Measurements from ENCODE around the gene XPO4.
A peak's percentile ranks its signal among the peaks of the same experiment; 100 is the strongest.

Gene XPO4

GRCh38 chr13:20828539-20829364, 73.8 kb downstream of the XPO4 start:
- DNase-seq (ENCODE audit: low read depth in 2 of 2), result peak in 1 of 2 donors; percentile 7

- DNase-seq (ENCODE audit: low read depth in 2 of 2), result no peak
Measured at GRCh38 chr13:20826843-20827560, 75.5 kb downstream of the XPO4 start.

DNA sequence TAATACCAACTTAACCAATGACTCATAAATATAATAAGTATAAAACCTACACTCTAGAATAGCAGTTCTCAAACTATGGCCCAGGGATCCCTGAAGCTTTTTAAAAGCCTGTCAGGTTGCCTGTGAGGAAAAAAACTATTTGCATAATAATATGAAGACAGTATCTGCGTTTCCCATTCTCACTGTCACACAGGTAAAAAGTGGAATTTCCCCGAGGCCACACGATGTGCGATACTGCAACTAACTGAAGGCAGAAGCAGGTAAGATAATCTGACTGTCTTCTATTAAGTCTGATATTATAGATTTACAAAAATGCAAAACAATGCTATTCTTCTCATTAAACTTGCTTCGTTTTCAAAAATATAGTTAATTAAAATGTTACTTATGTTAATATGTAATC, 76.2 kb downstream of the XPO4 start:
- DNase-seq (ENCODE audit: low read depth in 2 of 2), result no peak

DNA sequence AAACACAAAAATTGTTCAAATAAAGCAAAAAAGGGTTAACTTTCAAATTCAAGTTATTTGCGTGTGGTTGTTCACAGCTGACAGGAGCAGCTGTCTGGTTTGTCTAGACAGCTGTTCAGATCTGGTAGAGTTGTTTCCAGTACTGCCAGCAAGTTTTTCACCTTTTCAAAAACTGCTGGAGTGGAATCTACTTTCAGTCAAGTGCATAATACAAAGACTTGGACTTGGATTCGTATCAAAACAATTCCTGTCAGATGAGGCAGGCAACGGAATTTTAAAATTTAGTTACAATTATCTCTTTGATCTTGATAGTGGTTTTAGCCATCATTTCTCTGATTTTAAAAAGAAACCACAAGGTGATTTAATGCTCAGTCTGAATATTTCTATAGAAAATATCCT, 77.1 kb downstream of the XPO4 start:
- DNase-seq (ENCODE audit: low read depth in 2 of 2), result no peak

DNA sequence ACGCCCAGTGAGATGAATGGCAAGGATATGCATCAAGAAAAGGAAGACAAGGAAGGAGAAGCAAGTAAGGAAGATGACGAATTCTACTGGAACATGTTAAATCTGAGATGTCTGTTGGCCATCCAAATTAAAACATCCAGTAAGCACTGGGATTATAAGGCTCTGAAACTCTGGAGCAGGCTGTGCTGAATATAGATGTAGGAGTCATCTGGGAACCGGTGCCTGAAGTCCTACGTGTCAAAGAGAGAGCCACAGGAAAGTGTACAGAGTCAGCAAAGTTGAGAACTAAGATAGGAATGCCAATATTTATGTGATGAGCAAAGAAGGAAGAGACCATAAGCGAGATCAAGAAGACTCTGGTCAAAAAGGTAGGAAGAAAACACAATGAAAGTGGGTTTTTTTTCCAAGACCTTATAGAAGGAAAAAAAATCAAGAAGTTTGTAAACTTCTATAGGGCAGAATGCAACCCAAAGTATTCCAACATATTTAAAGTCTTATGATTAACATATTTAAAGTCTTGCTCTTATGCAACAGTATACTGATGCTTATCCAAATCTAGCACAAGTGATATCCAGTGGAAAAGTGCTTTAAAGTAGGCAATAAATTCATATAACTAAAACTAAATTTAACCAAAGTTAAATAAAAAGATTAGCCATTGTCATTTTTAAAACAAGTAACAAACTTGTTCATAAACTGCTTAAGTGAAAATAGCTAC, 77.6 kb downstream of the XPO4 start:
- DNase-seq (ENCODE audit: low read depth in 2 of 2), result no peak

- no peak for DNase-seq (ENCODE audit: low read depth in 2 of 2)
Measured at GRCh38 chr13:20823071-20823470, 79.5 kb downstream of the XPO4 start.

GRCh38 chr13:20822406-20822805, 80.1 kb downstream of the XPO4 start:
- DNase-seq (ENCODE audit: low read depth in 2 of 2), result no peak

GRCh38 chr13:20819715-20820114, 82.8 kb downstream of the XPO4 start:
- no peak for DNase-seq (ENCODE audit: low read depth in 2 of 2)

GRCh38 chr13:20815464-20815863, 87.1 kb downstream of the XPO4 start:
- no peak for DNase-seq (ENCODE audit: low read depth in 2 of 2)

DNA sequence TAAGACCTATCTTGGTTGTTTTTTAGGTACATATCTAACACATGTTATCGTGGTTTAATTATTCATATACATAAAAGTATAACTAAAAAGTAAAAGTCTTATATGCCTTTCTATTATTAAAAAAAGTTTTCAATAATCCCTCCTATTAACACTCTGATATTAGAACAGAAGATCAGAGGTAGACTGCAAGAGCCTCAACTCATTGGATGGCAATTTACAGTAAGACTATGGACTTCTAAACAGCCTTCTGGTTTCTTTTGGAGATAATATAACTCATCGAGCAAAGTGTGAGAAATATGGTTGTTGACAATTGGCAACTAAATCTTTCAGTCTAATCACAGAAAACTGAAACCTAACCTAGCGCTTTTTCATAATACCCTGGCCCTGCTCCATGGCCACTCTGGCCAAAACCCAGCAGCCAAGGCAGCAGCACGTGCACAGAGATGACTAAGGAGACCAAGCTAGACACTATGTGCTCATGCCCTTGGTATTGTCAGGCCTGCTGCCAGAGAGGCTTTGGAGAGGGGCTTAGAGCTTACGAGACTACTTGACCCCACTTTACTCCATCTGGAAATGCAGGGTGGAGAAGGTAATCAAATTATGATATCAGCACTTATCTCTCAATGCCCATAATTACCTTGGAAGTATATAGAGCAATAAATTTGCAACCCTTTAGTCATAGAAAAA, 88.2 kb downstream of the XPO4 start:
- DNase-seq (ENCODE audit: low read depth in 2 of 2), result no peak

GRCh38 chr13:20812890-20813289, 89.7 kb downstream of the XPO4 start:
- DNase-seq (ENCODE audit: low read depth in 2 of 2), result no peak

GRCh38 chr13:20810808-20811207, 91.7 kb downstream of the XPO4 start:
- DNase-seq (ENCODE audit: low read depth in 2 of 2), result no peak

DNA sequence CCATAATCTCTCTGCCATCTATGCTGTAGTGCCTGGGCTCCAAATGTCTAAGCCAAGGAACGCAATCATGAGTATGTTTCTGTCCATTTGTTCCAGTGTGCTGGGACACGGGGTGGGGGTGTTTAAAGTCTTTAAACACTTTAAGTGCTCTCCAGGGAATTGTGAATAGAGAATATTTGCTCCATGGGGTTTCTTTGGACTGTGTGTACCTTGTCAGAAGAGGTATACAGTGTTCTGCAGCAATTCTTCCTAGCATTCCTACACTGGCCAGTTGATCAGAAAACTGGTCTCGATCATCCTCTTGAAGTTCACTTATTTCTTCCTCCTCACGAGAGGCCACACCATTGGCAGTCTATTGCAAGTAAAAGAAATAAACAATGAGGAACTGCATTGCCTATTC, 93.7 kb downstream of the XPO4 start:
- no peak for DNase-seq (ENCODE audit: low read depth in 2 of 2)

- no peak for DNase-seq (ENCODE audit: low read depth in 2 of 2)
Measured at GRCh38 chr13:20803180-20803965, 99.2 kb downstream of the XPO4 start.

- no peak for DNase-seq (ENCODE audit: low read depth in 2 of 2)
Measured at GRCh38 chr13:20801707-20802106, 100.8 kb downstream of the XPO4 start.

DNA sequence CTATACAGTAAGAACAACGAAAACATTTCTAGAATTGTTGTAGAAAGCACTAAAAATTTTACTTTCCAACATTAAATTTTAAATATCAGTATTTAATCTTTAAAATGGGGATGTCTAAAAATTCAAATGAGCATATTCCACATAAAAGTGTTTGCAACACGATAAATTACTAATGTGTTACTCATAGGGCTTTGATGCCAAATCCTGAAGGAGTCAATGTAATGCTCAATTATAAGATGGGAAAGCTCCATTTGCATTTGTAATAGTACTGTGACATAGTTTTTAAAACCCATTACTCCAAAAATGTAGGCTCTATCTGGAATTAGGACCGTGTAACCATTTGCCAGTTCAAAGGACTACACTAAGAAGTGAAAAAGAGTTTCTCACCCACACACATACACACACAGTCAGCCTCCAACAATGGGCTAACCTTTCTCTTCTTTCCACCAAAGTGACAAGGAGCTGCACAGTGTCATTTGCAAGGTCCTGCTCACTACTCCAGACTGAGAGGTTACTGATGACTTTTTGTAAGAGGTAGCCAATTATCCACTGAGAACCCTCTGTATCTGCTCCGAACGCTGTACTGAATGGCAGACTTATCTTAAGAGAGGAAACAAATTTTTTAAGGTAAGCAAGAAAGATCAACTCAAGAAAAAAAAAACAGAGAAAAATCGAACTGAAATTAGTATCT, 102.7 kb downstream of the XPO4 start:
- no peak for DNase-seq (ENCODE audit: low read depth in 2 of 2)

- DNase-seq (ENCODE audit: low read depth in 2 of 2), result no peak
Measured at GRCh38 chr13:20798027-20798426, 104.5 kb downstream of the XPO4 start.

- no peak for DNase-seq (ENCODE audit: low read depth in 2 of 2)
Measured at GRCh38 chr13:20796791-20797508, 105.6 kb downstream of the XPO4 start.

DNA sequence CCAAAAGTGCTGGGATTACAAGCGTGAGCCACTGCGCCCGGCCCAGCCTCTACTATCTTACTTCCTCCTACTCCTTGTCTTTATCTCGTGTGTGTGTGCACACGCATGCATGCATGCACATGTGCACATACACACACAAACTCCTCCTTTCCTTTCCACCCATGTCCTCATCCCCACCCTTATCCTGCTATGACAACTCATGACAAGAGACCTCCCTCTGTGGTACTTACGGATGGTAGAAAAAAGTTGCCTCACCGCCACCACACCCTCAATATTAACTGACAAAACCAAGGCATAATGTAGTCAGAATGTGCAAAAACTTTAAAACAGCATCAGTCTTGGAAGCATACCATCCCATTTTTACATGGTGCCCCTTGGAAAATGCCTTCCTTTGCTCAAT, 112.9 kb downstream of the XPO4 start:
- DNase-seq (ENCODE audit: low read depth in 2 of 2), result no peak

DNA sequence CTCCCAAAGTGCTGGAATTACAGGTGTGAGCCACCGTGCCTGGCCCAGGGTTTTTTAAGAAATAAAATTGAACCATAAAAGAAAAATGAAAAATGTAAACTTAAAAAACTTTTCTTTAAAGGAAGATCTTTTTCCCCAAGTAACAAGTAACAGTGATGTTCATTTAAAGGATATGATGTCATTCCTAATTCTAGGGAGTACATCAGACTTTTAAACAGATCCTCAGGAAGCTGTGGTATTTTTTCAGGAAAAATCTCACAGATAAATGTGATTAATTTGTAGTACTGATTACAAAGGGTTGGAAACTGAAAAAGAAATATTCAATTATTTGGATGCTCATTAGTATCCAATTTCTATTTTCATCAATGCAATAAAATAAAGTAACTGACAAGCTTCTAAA, 114.2 kb downstream of the XPO4 start:
- no peak for DNase-seq (ENCODE audit: low read depth in 2 of 2)
